WI38 (cell line): ENCODE results near the gene RPS14.

Source experiments
- H3K4me3 ChIP-seq: 2 replicates; pipeline ENCODE4 v1.5.1; 2011; ENCODE audit warnings: low read depth, mild to moderate bottlenecking, control low read depth, low read length
- TF ChIP-seq, protein P1 (sequence below): IDR thresholded peaks from 2 replicates; pipeline ENCODE4 v1.5.1; 2012; ENCODE audit warnings: low read depth, mild to moderate bottlenecking, control low read depth, low read length

The RPS14 gene

GRCh38 chr5:150397146-150397781 is 52.3 kb downstream of the RPS14 start:
- H3K4me3 ChIP-seq: no peak overlapping the region
- TF ChIP-seq, protein P1, sequence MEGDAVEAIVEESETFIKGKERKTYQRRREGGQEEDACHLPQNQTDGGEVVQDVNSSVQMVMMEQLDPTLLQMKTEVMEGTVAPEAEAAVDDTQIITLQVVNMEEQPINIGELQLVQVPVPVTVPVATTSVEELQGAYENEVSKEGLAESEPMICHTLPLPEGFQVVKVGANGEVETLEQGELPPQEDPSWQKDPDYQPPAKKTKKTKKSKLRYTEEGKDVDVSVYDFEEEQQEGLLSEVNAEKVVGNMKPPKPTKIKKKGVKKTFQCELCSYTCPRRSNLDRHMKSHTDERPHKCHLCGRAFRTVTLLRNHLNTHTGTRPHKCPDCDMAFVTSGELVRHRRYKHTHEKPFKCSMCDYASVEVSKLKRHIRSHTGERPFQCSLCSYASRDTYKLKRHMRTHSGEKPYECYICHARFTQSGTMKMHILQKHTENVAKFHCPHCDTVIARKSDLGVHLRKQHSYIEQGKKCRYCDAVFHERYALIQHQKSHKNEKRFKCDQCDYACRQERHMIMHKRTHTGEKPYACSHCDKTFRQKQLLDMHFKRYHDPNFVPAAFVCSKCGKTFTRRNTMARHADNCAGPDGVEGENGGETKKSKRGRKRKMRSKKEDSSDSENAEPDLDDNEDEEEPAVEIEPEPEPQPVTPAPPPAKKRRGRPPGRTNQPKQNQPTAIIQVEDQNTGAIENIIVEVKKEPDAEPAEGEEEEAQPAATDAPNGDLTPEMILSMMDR: no peak

DNA sequence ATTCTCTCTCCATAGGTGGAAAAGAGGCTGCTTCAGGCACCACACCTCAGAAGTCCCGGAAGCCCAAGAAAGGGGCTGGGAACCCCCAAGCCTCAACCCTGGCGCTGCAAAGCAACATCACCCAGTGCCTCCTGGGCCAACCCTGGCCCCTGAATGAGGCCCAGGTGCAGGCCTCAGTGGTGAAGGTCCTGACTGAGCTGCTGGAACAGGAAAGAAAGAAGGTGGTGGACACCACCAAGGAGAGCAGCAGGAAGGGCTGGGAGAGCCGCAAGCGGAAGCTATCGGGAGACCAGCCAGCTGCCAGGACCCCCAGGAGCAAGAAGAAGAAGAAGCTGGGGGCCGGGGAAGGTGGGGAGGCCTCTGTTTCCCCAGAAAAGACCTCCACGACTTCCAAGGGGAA is 53.3 kb downstream of the RPS14 start:
- TF ChIP-seq, protein P1: no peak
- H3K4me3 ChIP-seq: no peak overlapping the region

GRCh38 chr5:150395688-150395975 is 53.9 kb downstream of the RPS14 start:
- TF ChIP-seq, protein P1: no peak

DNA sequence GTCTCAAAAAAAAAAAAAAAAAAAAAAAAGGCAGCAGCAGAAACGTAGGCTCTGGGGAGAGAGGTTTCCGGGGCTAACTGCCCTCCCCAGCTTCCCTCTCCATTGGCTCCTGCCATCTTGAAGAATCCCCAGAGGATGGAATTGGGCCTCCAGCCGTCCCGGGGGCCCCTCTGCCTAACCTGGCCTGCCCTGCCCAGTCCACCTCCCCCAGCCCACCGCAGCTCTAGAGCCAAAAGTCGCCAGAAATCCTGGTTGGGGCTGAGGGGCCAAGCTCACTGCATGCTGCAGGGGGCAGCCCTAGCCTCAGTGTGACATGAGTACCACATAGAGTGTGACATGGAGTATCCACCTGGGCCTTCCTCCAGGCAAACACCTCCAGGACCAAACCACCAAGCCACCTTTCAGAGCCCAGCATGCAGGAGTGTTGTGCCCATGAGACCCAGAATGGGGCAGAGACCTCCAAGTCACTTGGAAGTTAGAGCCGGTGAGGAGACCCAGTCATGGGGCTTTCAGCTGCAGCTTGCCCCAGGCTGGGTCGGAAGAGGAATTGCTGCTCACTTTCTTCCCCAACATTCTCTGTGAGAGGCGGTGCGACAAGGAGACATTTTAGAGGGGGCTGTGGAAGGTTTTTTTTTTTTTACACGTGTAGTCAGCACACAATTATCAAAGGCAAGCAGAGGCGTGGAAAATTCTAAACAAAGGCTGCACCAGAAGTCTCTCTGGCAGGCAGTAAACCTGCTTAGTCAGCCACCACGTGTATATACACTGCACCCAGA is 54.4 kb downstream of the RPS14 start:
- no peak overlapping the region for H3K4me3 ChIP-seq
- TF ChIP-seq, protein P1: no peak

More at GRCh38 chr5:150395688-150395975, 53.9 kb downstream of the RPS14 start:
- H3K4me3 ChIP-seq: no peak overlapping the region

DNA sequence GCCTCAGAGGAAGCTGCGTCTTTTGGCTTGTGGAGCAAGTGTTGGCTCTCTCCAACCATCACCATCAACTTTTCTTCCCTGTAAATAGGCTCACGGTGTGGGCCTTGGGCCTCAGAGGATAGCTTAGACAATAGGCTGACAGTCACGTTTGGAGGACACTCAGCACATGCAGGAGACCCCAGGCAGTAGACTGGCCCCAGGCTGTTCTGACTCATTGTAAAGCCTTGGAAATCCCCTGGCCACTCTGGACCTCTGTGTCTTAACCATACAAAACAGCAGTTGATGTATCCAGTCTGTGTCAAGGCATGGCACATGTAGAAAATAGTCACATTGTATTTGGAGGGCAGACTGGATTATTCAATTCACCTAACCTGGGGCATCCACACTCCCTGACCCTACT is 55.4 kb downstream of the RPS14 start:
- TF ChIP-seq, protein P1: no peak
- H3K4me3 ChIP-seq: no peak overlapping the region

DNA sequence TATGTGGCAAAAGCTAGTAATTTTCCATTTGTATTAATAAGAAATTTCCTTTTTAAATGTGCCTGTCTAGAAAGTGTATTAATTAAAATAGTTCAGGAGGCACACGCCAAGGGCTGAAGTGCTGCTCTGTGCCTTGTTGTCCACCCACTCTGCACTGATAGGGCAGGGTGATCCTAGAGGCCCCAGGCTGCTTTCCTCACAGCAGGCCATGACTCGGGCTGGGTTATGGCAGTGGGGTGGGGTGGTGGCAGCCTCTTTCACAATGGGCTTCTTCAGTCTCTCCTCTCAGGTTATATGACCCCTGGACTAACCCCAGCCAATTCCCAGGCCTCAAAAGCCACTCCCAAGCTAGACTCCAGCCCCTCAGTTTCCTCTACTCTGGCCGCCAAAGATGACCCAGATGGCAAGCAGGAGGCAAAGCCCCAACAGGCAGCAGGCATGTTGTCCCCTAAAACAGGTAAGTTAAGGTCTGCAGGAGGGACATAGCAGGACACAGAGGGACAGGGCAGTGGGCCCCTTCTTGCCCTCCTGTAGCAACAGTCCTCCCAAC is 56.4 kb downstream of the RPS14 start:
- TF ChIP-seq, protein P1: no peak
- no peak overlapping the region for H3K4me3 ChIP-seq

- no peak overlapping the region for H3K4me3 ChIP-seq
- TF ChIP-seq, protein P1: no peak
Measured at GRCh38 chr5:150392680-150393079, 56.9 kb downstream of the RPS14 start.
